ENCODE data around the gene CASK.

DNA sequence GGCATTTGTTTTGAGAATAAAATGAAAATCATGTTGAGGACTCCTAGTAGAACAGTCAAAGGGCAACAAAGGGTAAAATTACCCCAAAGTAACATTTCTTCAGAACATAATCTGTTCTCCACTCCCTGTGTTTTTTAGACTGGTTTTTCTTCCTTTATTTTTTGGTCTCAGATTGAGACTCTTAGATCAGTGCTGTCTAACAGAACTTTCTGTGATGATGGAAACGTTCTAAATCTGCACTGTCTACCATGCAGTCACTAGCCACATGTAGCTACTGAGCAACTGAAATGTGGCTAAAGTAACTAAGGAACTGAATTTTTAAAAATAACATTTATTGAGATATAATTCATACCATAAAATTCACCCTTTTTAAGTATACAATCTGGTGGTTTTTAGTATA is 19.8 kb downstream of the CASK start:
- TF ChIP-seq REST (IDR thresholded peaks at IDR 0.05) (no peak), TAF1 (conservative IDR thresholded peaks at IDR 0.05) (no peak), JUND (IDR thresholded peaks at IDR 0.05) (no peak), HNF4A (conservative IDR thresholded peaks at IDR 0.05) (no peak), FOXA2 (IDR thresholded peaks at IDR 0.05) (no peak)
- TF ChIP-seq, protein P1, sequence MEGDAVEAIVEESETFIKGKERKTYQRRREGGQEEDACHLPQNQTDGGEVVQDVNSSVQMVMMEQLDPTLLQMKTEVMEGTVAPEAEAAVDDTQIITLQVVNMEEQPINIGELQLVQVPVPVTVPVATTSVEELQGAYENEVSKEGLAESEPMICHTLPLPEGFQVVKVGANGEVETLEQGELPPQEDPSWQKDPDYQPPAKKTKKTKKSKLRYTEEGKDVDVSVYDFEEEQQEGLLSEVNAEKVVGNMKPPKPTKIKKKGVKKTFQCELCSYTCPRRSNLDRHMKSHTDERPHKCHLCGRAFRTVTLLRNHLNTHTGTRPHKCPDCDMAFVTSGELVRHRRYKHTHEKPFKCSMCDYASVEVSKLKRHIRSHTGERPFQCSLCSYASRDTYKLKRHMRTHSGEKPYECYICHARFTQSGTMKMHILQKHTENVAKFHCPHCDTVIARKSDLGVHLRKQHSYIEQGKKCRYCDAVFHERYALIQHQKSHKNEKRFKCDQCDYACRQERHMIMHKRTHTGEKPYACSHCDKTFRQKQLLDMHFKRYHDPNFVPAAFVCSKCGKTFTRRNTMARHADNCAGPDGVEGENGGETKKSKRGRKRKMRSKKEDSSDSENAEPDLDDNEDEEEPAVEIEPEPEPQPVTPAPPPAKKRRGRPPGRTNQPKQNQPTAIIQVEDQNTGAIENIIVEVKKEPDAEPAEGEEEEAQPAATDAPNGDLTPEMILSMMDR (IDR thresholded peaks at IDR 0.05; ENCODE audit: low read depth, low read length, missing input control) = no peak
- TF ChIP-seq, protein P2, sequence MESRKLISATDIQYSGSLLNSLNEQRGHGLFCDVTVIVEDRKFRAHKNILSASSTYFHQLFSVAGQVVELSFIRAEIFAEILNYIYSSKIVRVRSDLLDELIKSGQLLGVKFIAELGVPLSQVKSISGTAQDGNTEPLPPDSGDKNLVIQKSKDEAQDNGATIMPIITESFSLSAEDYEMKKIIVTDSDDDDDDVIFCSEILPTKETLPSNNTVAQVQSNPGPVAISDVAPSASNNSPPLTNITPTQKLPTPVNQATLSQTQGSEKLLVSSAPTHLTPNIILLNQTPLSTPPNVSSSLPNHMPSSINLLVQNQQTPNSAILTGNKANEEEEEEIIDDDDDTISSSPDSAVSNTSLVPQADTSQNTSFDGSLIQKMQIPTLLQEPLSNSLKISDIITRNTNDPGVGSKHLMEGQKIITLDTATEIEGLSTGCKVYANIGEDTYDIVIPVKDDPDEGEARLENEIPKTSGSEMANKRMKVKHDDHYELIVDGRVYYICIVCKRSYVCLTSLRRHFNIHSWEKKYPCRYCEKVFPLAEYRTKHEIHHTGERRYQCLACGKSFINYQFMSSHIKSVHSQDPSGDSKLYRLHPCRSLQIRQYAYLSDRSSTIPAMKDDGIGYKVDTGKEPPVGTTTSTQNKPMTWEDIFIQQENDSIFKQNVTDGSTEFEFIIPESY (IDR thresholded peaks at IDR 0.05) = no peak
- TF ChIP-seq, protein P3, sequence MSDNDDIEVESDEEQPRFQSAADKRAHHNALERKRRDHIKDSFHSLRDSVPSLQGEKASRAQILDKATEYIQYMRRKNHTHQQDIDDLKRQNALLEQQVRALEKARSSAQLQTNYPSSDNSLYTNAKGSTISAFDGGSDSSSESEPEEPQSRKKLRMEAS (IDR thresholded peaks at IDR 0.05) = no peak
